Measurements from ENCODE around the gene CUL1. TPM values are rescaled to one million over a fixed set of nuclear protein-coding genes. Genes with fewer than 3 reads are reported as not detected.

Gene CUL1
- total RNA-seq, 1 experiment from 2014 or later: 72.3 TPM

DNA sequence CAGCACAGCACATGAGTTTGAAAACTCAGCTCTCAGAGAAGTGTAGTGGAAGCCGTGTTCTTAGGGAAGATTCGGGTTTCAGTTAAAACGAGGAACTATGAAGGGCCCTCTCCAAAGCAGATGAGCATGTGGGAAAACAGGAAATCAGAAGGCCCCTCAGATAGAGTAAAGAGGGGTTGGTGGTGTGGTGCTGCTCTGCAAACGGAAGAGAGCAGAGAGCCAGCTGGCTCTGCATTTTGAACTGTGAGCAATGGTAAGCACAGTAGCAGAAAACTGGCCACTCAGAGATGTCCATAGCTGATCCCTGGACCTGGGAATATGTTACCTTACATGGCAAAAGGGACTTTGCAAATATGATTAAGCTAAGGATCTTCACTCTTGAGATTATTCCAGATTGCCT is 27.9 kb upstream of the CUL1 start:
- TF ChIP-seq, protein P1, sequence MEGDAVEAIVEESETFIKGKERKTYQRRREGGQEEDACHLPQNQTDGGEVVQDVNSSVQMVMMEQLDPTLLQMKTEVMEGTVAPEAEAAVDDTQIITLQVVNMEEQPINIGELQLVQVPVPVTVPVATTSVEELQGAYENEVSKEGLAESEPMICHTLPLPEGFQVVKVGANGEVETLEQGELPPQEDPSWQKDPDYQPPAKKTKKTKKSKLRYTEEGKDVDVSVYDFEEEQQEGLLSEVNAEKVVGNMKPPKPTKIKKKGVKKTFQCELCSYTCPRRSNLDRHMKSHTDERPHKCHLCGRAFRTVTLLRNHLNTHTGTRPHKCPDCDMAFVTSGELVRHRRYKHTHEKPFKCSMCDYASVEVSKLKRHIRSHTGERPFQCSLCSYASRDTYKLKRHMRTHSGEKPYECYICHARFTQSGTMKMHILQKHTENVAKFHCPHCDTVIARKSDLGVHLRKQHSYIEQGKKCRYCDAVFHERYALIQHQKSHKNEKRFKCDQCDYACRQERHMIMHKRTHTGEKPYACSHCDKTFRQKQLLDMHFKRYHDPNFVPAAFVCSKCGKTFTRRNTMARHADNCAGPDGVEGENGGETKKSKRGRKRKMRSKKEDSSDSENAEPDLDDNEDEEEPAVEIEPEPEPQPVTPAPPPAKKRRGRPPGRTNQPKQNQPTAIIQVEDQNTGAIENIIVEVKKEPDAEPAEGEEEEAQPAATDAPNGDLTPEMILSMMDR (conservative IDR thresholded peaks at IDR 0.05): no peak
- H3K14ac ChIP-seq (ENCODE audit: insufficient read depth, low read length): no peak overlapping the region
- peaks cover 0 to 13% (median 5%) of the 10 kb centered on the region in 3 experiments; a peak in 4 of 7 replicates for H3K36me3 Mint-ChIP-seq (ENCODE audit: insufficient read depth in 1 of 3, low read depth in 3 of 3)
- H3K4ac ChIP-seq (ENCODE audit: low read depth, low read length): no peak overlapping the region
- no peak overlapping the region for H3K23ac ChIP-seq (ENCODE audit: insufficient read length, low read depth, low read length)
- H2AK5ac ChIP-seq (ENCODE audit: insufficient read length, low read length): no peak overlapping the region
- no peak overlapping the region for H3K56ac ChIP-seq (ENCODE audit: insufficient read length, low read depth, low read length)
- H3K18ac ChIP-seq (ENCODE audit: insufficient read length, low read depth, low read length): no peak overlapping the region
- no peak overlapping the region for H3T11ph ChIP-seq (ENCODE audit: low read length)
- H2AFZ ChIP-seq (ENCODE audit: low read length): no peak overlapping the region
- no peak overlapping the region for H3K9ac ChIP-seq (ENCODE audit: extremely low read depth, insufficient read length, low read length)
- H3K79me1 ChIP-seq (ENCODE audit: insufficient read depth, low read depth, low read length, poor library complexity, severe bottlenecking): no peaks in the 10 kb centered on the region
- no peaks in the 10 kb centered on the region for H3K27me3 ChIP-seq (ENCODE audit: insufficient read depth, low read length)
- H3K27me3 Mint-ChIP-seq (ENCODE audit: low read depth): peaks cover 2% of the 10 kb centered on the region; the same call in 1 of the 2 replicates
- H4K91ac ChIP-seq (ENCODE audit: insufficient read length, low read depth, low read length): no peak overlapping the region
- no peak overlapping the region for H2BK15ac ChIP-seq (ENCODE audit: low read depth, low read length)
- H2BK12ac ChIP-seq (ENCODE audit: insufficient read length, low read depth, low read length): no peak overlapping the region
- H3K27ac ChIP-seq (ENCODE audit: insufficient read length, low read depth, low read length): no peak overlapping the region
- H4K5ac ChIP-seq (ENCODE audit: insufficient read length, low read depth, low read length): no peak overlapping the region
- no peak overlapping the region for H4K8ac ChIP-seq (replicated peaks; ENCODE audit: insufficient read length, low read depth, low read length)
- H3K4me1 Mint-ChIP-seq: no peaks in the 10 kb centered on the region
- H3K79me2 ChIP-seq (ENCODE audit: insufficient read depth, low read length): no peaks in the 10 kb centered on the region
- H3K4me2 ChIP-seq (ENCODE audit: insufficient read depth, insufficient read length, low read length): no peak overlapping the region
- H2BK20ac ChIP-seq (ENCODE audit: low read depth, low read length, poor library complexity, severe bottlenecking): no peak overlapping the region
- H3K4me1 ChIP-seq (ENCODE audit: insufficient read depth, low read length): no peaks in the 10 kb centered on the region
- H3K9me3 Mint-ChIP-seq: peaks cover 12 to 15% of the 10 kb centered on the region in 2 experiments; a peak in 4 of 5 replicates
- no peak for DNase-seq
- H2BK120ac ChIP-seq (ENCODE audit: low read depth, low read length, poor library complexity, severe bottlenecking): no peak overlapping the region
- H3K4me3 Mint-ChIP-seq: no peak overlapping the region
- H2BK5ac ChIP-seq (ENCODE audit: insufficient read length, low read length): no peak overlapping the region
- H3K23me2 ChIP-seq (ENCODE audit: insufficient read length, low read depth, low read length, poor library complexity, severe bottlenecking): no peaks in the 10 kb centered on the region
- no peak overlapping the region for H3K27ac Mint-ChIP-seq
- H4K20me1 ChIP-seq (ENCODE audit: control insufficient read depth, insufficient read depth, insufficient read length): no peaks in the 10 kb centered on the region
- no peaks in the 10 kb centered on the region for H3K9me3 ChIP-seq (ENCODE audit: control insufficient read depth, low read depth, low read length)
- WGBS (ENCODE audit: extremely low coverage, insufficient read length, low lambda C conversion rate): no CpG with 5 or more reads among the region's 4 CpGs
